ENCODE data around the gene INSYN2B.

INSYN2B gene

DNA sequence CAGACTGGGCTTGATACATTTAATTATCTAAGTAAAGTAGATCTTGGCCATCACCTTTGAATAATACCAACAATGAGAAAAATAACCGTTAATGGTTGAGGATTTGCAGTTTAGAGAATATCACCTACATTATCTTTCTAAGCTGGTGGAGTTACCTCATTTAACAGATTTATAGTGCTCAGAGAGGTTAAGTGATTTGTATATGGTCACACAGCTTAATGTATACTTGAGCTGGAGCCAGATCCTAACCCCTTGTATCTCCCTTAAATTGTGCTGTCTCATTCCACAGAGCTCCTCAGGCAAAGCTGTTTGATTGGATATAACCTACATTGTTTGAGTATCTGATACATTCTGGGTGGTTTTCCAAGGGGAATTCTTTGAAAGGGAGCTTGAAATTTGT is 57.8 kb downstream of the INSYN2B start:
- no peak for DNase-seq

DNA sequence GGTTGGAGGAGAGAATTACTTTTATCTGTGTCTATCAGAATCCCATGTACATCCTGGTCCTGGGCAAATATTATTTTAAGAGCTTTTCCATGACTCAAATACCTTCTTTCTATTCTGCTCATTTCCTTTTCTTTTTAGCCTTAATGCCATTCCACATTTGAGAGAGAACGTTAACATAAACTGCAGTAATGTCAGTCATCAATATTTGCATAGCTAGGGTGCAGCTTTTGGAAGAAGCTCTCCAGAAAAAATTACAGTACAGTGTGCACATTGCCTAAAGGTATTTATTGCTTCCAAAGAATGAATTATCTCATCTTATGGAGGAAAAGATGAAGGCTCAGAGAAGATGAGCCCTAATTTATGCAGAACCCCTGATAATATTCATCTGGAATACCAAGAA is 58.3 kb downstream of the INSYN2B start:
- DNase-seq = no peak

DNA sequence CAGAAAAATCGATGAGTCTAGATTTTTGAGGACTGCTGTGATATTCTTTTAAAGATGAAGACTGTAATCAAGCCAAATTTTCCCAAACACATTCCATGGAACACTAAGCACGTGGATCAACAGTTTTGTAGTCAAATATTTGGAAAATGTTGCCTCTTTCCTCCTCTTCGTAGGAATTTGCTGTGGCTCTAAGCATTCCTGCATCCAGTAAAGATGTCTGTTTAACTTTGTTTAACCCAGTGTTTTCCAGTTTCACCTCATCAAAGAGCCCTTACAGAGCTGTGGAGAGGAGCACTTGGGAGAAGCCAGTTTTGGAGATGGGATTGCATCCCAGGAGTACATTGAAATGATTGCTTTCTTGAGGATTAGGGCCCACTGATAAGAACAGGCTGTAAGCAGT is 58.9 kb downstream of the INSYN2B start:
- no peak for DNase-seq

DNA sequence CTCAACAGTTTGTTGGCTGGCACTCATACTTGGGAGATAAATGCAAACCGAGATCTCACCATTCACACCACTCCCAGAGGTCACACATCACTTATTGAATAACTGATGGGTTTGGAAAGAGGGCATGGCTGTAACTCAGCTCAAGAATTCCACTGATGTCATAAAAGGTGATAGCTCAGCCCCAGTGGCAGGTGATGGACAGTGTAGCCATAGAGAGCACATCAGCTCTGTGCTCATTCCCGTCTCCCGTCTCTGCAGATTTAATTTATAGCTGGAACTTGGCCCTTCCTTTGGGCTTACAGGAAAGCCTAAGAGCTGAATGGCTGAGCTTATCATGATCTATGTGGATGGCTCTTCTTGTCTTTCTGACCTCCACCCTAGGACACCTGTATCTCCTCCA is 59.8 kb downstream of the INSYN2B start:
- no peak for DNase-seq

DNA sequence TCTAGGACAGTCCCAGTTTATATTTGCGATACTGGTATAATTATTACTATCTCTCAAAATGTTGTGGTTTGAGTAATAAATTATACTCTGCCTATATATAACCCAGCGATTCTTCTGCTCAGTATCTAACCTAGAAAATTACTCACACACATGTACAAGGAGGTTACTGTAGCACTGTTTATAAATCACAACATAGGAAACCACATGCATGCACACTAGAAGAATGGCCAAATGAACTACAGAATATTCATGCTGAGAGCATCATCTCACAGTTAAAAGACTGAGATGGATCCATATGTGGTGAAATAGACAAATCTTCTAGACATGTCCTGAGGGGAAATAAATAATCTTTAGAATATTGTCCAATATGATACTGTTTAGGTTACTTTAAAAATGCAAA is 62.1 kb downstream of the INSYN2B start:
- no peak for DNase-seq

DNA sequence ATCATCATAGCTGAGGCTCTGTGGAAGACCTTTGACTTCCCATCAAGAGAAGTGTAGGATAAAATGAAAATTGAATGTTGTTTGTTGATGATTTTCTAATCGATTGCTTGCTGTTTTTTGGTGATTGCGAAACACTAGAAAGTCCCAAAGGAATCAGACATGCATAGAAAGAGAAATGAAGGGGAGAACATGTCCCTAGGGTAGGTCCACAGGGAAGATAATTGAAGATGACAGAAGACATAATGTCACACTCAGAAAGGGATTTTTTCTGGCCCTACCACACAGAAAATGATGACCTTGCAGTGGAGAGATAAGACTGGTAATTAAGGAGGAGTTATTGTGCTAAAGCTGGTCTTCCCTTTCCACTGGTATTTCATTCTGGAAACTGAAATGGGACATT is 62.8 kb downstream of the INSYN2B start:
- DNase-seq = no peak

DNA sequence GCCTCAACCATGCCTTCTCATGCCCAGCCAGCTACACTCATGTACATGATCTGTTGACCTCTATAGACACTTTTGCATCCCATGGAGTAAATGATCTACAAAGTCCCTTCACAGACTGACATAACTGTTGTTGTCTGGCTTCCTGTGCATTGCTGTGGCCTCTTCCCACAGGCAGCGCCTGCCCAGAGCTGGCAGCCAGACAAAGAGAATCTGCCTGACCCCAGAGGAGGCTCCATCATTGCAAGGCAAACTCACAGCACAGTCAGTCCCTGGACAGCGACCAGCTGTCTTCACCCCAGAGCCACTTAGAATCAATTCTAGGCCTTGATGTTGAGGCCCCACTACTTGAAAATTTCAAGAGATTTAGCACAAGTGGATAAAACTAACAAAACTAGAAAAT is 65.5 kb downstream of the INSYN2B start:
- DNase-seq = no peak

DNA sequence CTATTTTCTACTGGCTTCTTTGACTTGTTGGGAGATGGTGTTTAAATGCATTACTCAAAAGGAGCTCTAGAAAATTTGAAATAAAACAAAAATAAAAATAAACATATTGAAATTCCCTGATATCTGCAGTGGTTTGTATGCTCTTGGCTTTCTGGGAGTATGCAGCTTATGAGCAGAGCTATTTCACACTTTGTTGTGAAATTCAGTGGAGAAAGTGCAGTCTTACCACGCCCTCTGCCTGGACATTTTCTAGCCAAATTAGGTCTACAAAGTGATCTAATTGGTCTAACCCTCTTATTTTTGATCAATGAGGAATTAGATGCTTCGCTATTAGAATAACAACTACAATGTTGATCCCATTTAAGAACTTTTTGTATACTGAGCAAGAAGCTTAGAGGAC is 66.8 kb downstream of the INSYN2B start:
- DNase-seq = no peak

DNA sequence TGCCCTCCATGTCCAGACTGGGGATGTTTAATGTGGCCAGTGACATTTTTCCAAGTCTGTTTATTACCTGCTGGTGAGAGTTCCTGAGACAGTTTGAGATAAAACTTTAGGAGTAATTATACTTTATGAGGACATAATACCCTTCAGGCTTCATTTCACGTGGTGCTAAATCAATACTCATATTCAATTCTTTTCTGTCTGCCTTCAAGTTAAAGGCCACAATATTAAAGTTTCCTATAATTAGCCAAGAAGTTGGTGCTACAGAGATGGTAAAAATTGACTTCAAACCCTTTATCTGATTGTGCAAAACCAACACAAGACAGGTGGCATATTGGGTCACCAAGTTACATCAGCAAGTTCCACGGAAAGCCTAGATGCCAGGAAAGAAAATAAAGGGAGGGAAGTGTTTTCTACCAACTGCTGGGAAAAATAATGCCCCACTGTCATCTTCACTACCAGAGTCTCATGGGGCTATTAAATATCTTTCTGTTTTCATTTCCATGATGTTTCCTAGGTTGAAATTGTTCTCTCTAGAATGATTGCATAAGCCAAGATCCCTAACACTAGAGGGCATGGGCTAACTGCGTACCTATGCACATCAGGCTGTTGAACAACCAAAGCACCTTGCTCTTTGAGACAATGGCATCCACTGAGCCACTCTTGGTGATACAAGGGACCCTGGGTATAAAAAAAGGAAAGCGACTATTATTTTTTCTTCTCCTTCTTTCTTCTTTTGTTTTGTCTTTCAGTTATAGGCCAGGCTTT is 68.7 kb downstream of the INSYN2B start:
- DNase-seq = no peak

DNA sequence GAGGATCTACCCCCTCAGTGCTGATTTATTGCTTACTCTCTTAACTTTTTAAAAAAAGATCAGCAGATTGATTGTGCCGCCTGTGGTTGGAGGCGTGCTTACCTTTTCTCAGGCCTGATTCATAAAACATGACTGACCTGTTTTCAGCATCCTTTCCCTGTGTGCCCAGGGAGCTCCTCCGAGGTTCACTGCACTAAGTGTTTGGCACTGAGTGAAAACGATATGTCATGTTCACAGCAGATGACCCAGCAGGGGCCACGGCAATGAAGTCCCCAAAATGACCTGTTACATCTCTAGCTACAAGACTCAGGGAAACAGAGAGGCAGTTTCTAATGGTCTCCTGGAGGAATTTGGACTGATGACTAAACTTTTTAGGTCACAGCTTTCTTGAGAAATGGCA is 69.9 kb downstream of the INSYN2B start:
- DNase-seq = no peak

DNA sequence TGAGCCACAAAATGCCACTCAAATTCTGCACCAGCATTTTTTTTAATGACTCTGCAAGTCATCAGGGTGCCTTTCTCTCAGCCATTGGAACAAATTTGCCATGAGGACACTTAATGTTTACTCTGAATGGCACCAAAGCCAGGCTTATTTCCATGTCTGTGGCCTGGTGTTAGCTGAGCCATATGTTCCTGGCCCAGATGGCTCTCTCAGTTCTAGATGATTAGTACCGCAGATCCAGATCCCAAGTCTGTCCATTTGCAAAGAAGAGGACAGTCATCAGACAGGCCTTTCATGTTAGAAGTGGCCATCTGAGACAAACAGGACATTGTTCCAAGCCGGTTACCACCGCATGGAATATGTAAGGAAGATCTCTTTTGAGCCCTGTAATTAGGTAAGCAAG is 70.3 kb downstream of the INSYN2B start:
- DNase-seq = no peak

DNA sequence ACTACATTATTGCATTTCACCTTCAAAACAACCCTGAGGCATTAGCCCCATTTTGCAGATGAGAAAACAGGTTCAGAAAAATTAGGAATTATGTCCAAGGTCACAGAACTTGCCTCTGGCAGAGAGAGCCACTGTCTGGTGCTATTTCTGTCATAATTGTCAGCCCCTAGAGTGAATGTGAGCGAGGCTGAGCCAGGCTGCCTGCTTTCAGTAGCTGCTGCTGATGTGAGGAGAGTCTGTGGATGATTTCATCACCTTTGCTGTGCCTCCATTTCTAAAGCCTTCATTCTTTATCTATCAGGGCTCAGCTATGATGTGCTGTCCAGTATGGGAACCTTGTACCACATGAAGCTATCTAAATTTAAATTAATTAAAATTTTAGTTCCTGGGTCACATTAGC is 71.4 kb downstream of the INSYN2B start:
- no peak for DNase-seq

DNA sequence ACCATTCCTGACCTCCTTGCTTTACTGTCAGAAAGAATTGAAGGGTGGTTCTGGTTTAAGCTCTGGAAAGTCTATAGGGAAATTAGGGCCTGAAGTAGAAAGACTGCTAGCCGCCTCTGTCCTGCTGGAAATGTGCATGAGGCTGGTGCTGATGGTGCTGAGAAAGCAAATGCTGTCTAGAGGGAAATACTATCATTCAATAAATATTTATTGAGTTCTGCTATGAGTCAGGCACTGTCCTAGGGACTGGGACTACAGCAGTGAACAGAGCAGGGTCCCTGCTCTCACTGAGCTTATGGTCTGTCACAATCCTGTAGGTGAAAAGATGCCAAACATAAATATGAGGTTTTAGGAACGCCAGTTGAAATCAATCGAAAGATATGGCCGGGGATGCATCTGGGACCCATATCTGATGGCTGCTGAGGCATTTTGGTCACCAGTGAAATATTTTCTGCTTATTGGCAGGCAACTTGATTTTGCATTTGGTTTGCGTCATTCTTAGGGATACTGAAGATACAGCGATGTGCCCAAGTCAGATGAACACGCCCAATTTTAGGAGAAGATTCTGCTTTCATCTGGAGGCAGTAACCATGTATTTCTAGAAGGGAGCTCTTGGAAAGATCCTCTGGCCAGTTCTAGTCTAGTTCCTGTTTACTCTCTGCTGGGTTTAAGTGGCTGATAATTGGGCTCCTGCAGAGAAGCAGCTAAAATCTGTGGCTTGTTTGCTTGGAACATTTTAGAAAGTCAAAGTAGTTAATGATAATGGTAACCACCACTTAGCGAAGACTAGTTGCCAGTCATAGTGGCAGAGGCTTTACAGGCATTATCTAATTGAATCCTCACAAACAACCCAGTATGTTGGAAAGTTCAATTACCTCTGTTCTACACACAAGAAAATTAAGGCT is 73.3 kb downstream of the INSYN2B start:
- no peak for DNase-seq

DNA sequence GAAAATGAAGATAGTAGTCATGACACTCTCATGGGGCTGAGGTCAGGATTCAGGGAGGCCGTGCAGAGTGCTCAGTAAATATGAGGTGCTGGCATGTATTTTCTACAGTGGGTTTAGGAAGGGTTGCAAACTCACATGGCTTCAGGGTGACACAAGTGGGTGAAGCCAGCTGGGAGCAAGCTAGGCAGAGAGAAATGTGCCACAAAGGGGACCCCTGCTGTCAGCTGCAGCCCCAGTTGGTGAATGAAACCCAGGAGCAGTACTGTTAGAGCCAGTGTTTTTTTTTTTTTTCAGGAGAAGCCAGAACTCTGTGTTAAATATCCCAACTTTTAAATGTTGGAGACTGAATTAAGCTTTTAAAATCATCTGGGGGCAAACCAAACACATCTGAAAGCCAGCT is 75.3 kb downstream of the INSYN2B start:
- DNase-seq = no peak

DNA sequence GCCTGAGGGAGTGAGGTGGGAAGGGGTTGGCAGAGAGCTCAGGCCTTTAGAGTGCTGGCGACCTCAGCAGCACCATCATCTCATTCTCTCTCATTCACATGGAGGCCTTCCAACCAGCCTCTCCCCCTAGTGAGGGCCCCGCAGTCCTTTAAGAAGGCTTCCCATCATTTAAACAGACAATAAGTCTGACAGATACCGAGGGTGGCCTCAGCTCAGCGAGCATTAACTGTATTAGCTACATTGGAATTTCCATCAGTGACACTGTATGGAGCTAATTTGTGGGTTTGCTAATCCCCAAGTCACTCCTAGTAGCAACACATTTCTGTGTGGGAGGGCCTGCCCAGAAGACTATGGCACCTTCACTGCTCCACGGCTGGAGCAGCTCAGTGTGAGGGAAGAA is 75.8 kb downstream of the INSYN2B start:
- no peak for DNase-seq

DNA sequence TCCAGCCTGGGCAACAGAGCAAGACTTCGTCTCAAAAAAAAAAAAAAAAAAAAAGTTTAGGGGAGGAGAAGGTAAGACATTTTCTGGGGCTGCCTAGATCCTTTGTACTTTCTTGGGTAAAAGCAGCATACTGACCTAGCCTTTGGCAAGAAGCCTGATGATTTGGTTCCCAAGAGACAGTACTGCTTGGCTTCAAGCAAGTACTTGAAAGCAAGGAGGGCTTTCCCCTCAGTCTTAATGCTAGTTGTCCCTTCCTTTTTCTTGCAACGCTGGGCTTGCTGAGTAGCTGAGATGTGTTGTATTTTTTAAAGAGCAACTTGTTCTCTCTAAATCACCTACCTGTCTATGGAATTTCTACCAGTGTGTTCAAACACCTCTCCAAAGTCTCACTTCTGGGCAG is 76.2 kb downstream of the INSYN2B start:
- DNase-seq = no peak

DNA sequence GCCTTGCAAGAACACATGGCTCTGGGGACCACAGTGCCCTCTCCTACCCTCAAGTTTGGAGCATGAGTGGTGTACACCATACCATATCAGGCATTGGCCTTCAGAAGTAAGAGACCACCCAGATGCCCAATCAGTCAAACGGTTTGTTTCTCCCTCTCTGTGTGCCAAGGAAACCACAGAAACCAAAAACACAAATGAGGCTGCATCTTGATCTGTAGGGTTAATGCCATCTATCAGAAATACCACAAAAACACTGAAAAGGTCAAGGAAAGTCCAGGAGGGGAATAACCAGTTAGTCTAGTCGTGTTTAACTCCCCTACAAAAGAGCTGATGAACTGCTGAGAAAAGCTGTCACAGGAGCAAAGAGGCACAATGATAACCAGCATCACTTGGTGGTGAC is 78.4 kb downstream of the INSYN2B start:
- DNase-seq = no peak

DNA sequence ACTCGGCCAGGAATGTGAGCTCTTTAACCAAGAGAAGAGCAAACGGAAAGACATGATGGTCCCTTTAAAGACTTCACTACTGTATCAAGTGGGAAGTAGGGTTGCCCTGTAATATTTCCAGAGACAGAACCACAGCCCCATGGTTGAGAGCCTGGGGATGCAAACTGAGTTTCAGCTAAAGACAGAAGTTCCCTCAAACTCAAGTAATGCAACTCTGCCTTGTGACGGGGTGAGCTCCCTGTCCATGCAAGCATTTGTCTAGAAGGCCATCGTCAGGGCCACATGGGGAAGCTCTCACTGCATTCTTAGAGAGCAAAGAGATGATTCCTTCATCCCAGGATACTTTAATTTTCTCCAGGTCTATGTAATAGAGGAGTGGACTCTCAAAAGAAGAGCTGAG is 82.8 kb downstream of the INSYN2B start:
- DNase-seq = no peak

DNA sequence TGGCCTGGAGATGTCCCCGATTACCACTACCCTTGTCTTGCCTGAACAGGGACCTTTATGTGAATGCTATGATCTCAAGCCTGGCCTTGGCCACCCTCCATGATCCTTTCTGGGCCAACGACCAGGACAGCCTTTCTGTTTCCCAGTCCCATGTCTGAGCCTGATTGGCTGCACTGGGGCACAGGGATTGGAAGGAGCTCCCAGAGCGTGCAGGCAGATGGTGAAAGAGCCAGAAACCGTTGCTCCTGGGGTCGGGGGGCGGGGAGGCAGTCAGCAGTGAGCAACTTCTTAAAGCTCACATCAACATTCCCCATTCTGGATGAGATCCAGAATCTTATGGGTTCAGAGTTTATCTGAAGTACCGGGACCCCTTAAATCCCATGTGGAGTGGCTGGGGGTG is 84.4 kb downstream of the INSYN2B start:
- DNase-seq = no peak

DNA sequence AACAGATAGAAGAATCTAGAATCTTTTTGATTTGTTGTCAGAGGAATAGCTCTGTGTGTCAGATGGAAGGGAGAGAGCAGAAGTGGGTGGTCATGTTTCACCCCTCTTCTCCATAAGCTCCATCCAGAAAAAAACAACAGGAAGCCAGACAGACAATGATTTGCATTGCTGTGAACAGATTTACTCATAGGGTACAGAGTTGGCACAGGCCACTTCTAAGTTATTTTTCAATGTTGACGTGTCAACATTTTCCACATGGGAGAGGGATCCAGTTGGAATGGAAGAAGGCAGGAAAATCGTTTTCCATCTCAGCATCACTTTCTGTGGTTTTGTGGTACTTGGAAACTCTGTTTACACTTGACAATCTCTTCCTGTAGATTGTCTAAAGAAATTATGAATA is 86.7 kb downstream of the INSYN2B start:
- DNase-seq = no peak

DNA sequence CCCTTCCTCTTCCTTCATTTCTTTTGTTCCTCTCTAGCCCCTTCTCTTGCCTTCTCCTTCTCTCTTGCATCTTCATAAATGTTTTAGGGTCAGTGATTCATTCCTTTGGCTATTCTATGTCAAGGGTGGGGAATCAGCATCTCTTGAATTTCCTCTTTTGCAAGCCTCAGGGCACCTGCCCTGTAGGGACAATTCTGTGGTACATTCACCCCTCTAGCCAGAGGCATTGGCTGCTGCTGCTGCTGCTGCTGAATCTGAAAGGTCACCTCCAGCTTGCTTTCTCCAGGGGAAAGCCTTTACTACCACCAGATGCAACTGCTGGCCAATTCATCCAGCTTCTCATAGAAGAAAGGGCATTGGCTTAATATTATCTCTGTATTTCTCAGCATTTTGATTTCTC is 87.3 kb downstream of the INSYN2B start:
- DNase-seq = no peak

DNA sequence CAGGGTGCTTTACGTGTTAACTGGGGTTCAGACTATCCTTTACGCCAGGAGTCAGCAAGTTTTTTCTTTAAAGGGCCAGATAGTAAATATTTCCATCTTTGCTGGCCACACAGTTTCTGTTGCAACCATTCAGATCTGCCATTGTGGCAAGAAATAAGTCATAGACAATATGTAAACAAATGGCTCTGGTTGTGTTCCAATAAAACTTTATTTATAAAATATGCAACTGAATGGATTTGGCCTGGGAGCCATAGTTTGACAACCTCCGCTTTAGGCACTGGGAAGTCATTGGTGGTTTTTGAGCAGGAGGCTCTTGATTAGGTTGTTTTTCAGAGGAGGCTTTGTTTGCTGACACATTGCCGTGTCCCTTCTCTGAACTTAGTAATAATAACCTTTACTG is 90.7 kb downstream of the INSYN2B start:
- no peak for DNase-seq

DNA sequence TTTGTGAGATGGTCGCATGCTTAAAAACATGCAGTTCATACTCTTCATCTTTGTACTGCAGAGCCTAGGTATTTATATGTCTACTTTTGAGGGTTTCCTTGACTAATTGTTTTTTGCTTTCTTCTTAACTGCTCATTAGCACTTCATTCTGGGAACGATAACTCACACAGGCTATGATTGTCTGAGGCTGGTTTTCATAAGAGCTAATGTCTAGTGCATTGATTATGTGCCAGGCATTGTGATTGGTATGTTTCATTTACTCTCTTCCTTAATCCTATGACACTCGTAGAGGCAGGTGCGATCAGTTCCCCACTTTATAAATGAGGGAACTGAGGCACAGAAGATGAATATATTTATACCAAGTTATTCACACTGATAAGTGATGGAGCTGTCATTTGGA is 93.6 kb downstream of the INSYN2B start:
- no peak for DNase-seq

DNA sequence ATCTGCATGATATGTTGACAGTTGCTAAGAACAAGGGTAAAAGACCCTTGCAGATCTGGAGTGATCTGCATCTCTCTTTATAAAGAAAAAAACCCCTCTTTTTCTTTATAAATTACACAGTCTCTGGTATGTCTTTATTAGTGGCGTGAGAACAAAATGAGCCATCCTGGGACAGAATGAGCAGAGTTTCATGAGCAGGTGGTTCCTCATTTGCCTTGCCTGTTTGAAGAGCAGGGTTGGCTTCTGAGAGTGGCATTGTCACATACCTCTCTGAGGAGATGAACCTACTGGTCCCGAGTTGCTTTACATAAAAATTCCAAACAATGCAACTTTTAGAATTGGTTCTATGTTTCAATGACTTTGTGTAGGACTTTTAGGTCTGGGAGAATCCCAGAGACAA is 94.3 kb downstream of the INSYN2B start:
- no peak for DNase-seq
